BE2C (cell line): Measurements from ENCODE around the gene TIMM50.

Source experiments
- DNase-seq: peaks from one replicate; pipeline ENCODE4 v3.0.0-alpha.2; 2020
- H3K27me3 ChIP-seq: fragments of 250-450 bp; sonication (Bioruptor Pico); 2 replicates; pipeline ENCODE4 v1.5.1; 2020; ENCODE audit warnings: mild to moderate bottlenecking
- H3K36me3 ChIP-seq: fragments of 250-450 bp; sonication (Bioruptor Pico); 2 replicates; pipeline ENCODE4 v1.5.1; 2020; ENCODE audit warnings: mild to moderate bottlenecking
- H3K4me1 ChIP-seq: fragments of 250-450 bp; sonication (Bioruptor Pico); 2 replicates; pipeline ENCODE4 v1.5.1; 2020
- H3K4me3 ChIP-seq: 2 replicates; pipeline ENCODE4 v1.5.1; 2011; ENCODE audit warnings: low read depth, low read length
- H3K9me3 ChIP-seq: fragments of 250-450 bp; sonication (Bioruptor Pico); 2 replicates; pipeline ENCODE4 v1.5.1; 2020
- TF ChIP-seq, protein P1 (sequence below): IDR thresholded peaks from 2 replicates; pipeline ENCODE4 v1.5.1; 2012; ENCODE audit warnings: mild to moderate bottlenecking, low read depth, low read length

Gene TIMM50

DNA sequence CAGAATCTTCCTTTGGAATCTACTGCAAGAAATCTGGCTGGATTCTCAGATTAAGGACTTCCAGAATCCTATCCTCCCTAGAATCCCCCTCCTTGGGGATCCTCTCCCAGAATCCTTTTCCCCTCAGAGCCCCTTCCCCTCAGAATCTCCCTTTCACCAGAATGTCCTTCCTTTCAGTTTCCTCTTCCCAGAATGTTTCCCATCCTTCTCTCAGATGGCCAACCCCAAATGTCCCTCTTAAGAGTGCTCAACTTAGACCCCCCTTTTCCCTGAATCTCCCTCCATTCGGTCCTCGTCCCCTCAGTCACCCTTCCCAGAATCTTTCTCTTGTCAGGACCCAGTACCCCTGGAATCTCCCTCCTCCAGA is 44.3 kb upstream of the TIMM50 start:
- Histone ChIP-seq H3K4me3 (peak overlapping the region; percentile 99), H3K36me3 (peaks cover 38% of the 10 kb centered on the region), H3K27me3 (no peaks in the 10 kb centered on the region), H3K4me1 (peaks cover 3% of the 10 kb centered on the region; the same call in 1 of the 2 replicates), H3K9me3 (no peaks in the 10 kb centered on the region)
- DNase-seq: no peak
- TF ChIP-seq, protein P1, sequence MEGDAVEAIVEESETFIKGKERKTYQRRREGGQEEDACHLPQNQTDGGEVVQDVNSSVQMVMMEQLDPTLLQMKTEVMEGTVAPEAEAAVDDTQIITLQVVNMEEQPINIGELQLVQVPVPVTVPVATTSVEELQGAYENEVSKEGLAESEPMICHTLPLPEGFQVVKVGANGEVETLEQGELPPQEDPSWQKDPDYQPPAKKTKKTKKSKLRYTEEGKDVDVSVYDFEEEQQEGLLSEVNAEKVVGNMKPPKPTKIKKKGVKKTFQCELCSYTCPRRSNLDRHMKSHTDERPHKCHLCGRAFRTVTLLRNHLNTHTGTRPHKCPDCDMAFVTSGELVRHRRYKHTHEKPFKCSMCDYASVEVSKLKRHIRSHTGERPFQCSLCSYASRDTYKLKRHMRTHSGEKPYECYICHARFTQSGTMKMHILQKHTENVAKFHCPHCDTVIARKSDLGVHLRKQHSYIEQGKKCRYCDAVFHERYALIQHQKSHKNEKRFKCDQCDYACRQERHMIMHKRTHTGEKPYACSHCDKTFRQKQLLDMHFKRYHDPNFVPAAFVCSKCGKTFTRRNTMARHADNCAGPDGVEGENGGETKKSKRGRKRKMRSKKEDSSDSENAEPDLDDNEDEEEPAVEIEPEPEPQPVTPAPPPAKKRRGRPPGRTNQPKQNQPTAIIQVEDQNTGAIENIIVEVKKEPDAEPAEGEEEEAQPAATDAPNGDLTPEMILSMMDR: no peak

DNA sequence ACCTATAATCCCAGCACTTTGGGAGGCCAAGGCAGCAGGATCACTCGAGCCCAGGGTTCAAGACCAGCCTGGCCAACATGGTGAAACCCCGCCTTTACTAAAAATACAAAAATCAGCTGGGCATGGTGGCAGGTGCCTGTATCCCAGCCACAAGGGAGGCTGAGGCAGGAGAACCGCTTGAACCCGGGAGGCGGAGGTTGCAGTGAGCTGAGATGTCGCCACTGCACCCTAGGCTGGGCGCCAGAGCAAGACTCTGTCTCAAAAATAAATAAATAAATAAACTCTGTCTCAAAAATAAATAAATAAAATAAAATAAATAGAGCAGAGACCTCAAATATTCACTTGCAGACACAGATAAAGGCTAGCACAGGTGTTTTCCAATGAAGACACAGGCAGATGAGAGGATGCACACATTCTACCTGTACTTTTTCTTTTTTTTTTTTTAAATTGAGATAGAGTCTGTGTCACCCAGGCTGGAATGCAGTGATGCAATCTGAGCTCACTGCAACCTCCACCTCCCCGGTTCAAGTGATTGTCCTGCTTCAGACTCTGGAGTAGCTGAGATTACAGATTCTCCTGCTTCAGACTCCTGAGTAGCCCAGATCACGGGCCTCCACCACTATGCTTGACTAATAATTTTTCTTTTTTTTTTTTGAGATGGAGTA is 42.2 kb upstream of the TIMM50 start:
- DNase-seq: no peak
- H3K27me3 ChIP-seq: no peaks in the 10 kb centered on the region
- H3K36me3 ChIP-seq: peaks cover 22% of the 10 kb centered on the region
- no peaks in the 10 kb centered on the region for H3K9me3 ChIP-seq
- TF ChIP-seq, protein P1: no peak
- H3K4me1 ChIP-seq: peaks cover 3% of the 10 kb centered on the region; the same call in 1 of the 2 replicates
- H3K4me3 ChIP-seq: no peak overlapping the region

DNA sequence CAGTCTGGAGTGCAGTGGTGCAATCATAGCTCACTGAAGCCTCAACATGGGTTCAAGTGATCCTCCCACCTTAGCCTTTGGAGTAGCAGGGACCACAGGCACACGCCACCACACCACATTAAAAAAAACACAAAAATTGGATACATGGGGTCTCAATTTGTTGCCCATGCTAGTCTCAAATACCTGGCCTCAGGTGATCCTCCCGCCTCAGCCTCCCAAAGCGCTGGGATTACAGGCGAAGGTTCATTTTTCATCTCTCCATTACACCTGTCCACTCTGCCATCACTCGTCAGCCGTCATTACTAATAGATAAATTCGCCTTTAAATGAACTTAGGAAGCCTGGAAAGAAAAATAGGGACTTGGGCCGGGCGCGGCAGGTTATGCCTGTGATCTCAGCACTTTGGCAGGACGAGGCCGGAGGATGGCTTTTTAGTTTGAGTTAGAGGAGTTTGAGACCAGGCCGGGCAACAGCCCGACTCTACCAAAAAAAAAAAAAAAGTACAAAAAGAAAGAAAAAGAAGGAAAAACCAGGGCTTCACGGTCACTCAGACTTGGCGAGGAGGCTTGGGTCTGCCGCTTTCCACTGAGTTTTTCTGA is 35.9 kb upstream of the TIMM50 start:
- DNase-seq: no peak
- Histone ChIP-seq H3K4me3 (peak overlapping the region; percentile 98), H3K27me3 (no peaks in the 10 kb centered on the region), H3K36me3 (peaks cover 22% of the 10 kb centered on the region), H3K4me1 (no peaks in the 10 kb centered on the region; the same call in 1 of the 2 replicates), H3K9me3 (no peaks in the 10 kb centered on the region)
- TF ChIP-seq, protein P1: no peak

DNA sequence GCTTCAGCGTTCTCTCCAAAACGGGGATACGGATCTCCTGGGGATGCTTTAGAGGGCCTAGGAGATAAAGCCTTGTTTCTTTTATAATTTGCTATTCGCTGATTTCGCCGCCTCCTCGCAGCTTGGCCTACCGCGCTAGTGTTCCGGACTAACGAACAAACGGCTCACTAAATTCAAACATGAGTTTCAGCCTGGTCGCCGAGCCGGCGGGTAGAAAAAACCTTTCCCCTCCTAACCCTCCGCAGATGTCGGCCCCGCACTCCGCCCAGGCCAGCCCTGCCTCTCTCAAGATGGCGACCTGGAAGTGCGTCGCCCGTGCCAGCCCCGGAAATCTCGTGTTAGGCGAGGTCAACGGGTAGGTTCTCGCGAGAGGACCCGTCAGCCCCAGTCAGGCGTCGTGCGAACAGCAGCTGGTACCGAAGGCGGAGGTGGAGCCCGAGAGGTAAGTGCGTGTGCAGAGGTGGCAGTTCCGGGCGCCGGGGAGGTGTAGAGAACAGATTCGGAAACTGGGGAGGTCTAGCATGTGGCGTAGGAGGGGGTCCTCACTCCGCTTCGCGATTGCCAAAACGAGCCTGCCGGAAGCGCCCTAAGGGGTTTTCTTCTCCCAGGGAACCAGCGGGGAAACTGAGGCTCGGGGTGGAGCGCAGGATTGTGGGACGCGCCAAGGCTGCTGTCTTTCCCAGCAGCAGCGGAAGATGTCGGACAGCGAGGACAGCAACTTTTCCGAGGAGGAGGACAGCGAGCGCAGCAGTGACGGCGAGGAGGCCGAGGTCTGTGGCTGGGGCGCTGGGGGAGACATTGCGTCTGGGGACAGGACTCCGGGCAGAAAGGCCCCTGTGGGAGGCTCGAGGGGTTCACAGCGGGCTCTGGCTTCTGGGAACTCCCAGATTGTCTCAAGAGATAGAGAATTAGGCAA is 35.2 kb upstream of the TIMM50 start, which contains the start of gene SUPT5H:
TSS of gene SUPT5H (plus strand) at position 387 of the 916 bp plus-strand sequence. CDS start at position 696, 309 bp downstream.
- no peaks in the 10 kb centered on the region for H3K4me1 ChIP-seq
- peak within 1 kb of the TSS; percentile 98 for H3K4me3 ChIP-seq

DNA sequence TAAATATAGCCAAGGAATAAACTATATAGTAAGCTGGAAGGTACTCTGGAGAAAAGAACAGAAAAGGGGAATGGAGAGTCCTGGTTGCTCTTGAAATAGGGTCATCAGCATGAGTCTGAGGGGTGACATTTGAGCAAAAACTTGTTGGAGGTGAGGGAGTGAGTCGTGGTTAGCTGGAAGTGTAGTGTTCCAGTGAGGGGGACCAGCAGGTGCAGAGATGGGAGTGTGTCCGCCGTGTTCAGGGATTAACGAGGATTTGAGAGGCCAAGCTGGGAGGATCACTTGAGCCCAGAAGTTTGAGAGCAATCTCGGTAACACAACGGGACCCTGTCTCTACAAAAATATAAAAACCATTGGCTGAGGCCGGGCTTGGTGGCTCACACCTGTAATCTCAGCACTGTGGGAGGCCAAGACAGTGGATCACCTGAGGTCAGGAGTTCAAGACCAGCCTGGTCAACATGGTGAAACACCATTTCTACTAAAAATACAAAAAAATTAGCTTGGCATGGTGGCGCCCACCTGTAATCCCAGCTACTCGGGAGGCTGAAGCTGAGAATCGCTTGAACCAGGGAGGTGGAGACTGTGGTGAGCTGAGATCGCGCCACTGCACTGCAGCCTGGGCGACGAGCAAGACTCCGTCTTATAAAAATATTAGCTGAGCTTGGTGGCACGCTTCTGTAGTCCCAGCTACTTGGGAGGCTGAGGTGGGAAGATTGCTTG is 34.1 kb upstream of the TIMM50 start:
- DNase-seq: no peak
- TF ChIP-seq, protein P1: no peak
- Histone ChIP-seq H3K9me3 (no peaks in the 10 kb centered on the region), H3K4me3 (peak overlapping the region; percentile 98), H3K36me3 (peaks cover 29% of the 10 kb centered on the region), H3K27me3 (no peaks in the 10 kb centered on the region), H3K4me1 (no peaks in the 10 kb centered on the region)

More for the DNA sequence above, 35.2 kb upstream of the TIMM50 start, which contains the start of gene SUPT5H:
- TF ChIP-seq, protein P1: no peak
- peak; percentile 98 for DNase-seq
- Histone ChIP-seq H3K9me3 (no peaks in the 10 kb centered on the region), H3K27me3 (no peaks in the 10 kb centered on the region), H3K36me3 (peaks cover 25% of the 10 kb centered on the region)
